ENCODE results near the gene FBXO36.

The FBXO36 gene

DNA sequence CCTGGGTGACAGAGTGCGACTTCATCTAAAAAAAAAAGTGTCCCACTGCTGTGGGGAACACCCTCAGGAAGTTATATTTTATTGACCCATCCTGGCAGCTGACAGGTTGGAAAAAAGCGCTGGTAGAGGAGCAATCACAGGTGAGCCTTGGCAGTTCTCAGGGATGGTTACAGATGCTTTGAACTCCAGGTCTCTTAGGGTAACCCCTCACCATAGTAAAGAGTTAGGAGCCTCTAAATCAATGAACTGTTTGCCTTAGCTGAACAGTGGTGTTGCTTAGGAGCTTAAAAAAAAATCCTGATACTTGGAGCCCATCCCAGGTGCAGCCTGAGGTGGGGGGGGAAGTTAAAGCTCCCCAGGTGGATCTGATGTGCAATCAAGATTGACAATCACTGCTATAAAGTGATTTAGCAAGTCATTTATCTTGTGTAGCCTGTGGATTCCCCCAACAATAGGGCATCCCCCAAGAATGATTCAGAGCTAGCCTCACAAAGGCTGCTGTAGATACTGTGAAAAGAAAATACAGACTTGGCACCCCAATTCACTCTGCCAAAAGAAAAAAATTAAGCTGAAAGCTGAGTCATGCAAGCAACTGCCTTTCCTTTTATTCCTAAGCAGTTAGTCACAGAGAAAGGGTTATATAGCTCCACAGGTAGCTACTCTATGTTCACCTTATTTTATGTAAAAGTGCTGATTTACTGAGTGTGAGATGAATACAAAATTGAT, 131.6 kb downstream of the FBXO36 start:
- peak; percentile 8 for DNase-seq

- no peak for DNase-seq
Measured at GRCh38 chr2:230060672-230061293, 138.5 kb downstream of the FBXO36 start.

All from activated CD4-positive, alpha-beta T cell treated with anti-CD3 and anti-CD28 coated beads, Interleukin-2, amount 50 U/mL, for 16 hours (primary cell).